ENCODE measurements around the gene TBCD.

DNA sequence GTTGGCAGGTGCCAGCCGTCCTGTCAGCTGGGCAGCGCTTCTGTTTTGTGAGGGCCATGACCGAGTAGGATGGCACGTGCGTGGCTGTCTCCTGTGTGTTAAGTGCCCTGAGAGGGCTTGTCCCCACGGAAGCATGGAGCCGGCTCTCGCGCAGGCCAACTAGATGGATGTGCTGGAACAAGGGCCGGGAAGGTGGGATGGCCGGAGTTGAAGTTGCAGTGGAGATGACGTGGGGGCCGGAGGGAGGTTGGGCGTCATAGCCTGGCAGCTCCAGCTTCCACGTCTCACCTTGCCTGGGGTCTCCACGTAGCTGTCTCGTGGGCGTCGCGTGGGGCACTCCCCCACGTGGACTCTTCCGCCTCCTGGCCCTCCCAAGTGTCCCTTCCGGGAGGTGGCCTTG lies 27.7 kb downstream of the TBCD start:
- TF ChIP-seq CTCF (IDR thresholded peaks at IDR 0.05; ENCODE audit: low read length) (no peak), EZH2 (optimal IDR thresholded peaks at IDR 0.05; ENCODE audit: low read depth, low read length) (no peak), EZH2phosphoT487 (IDR thresholded peaks at IDR 0.05; ENCODE audit: low read length) (no peak)
